Measurements from ENCODE around the gene PDCD6IP.
"Not testable (repeated sequence)": the region's sequence is repeated elsewhere in the genome, so short reads cannot be mapped to it uniquely, and the experiment has no call there.

The PDCD6IP gene

DNA sequence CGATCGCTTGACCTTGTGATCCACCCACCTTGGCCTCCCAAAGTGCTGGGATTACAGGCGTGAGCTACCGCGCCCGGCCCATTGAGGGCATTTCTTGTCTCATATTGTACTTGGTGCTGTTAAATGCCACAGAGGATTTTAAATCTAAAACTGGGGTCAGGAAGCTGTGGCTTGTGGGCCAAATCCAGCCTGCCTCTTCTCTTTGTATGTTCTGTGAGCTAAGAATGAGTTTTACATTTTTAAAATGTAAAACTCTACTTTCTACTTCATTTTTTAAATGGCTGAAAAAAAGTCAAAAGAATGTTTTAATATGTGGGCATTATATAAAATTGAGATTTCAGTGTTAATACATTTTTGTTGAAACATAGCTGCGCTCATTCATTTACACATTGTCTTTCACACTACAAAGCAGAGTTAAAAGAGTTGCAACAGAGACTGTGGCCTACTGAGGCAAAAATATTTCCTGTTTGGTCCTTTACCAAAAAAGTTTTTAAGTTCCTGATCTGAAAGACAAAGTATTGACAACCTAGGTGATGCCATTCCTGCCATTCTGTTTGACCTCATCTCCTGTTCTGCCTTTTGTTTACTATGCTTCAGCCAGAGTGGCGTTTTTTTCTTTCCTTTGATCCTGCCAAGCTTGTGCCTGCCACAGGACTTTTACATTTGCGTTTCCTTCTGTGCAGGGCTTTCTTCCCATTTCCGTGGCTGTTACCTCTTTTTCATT is 50.4 kb downstream of the PDCD6IP start:
- no peak for DNase-seq (ENCODE audit: low read depth in 2 of 2)

DNA sequence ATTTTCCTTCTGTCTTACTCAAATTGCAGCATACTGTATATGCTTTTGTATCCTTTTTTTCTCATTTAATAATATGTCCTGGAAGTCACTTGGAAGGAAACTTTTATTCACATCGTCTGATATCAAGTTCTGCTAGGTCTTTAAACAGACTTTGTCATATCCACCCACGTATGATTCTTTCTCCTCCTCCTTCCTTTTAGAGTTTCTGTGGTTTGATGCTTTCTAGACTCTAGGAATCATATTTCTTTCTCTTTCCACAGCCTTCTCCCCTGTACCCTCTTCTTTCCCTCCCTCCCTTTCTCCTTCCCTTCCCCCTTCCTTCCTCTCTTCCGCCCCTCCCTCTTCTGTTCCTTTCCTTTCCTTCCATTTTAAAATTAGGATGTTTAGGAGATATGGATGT is 52.2 kb downstream of the PDCD6IP start:
- DNase-seq (ENCODE audit: low read depth in 2 of 2): not testable (repeated sequence)

DNA sequence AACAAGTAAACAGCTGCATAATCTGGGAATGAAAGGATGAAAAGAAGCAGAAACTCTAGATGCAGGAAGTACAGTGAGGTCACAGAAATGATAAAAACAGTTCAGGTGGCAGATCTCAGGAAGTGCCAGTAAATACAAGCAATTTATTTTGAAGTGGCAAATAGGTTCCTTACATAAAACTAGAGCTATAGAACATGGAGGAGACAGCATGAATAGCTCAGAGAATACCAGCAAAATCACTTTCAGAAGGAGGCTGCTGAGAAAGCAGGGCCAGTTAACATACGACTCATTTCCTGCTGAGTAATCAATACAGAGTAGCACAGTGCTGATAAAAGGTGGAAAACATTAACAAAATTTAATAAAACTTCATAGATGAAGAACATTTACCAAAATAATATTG is 57.0 kb downstream of the PDCD6IP start:
- DNase-seq (ENCODE audit: low read depth in 2 of 2): not testable (repeated sequence)

DNA sequence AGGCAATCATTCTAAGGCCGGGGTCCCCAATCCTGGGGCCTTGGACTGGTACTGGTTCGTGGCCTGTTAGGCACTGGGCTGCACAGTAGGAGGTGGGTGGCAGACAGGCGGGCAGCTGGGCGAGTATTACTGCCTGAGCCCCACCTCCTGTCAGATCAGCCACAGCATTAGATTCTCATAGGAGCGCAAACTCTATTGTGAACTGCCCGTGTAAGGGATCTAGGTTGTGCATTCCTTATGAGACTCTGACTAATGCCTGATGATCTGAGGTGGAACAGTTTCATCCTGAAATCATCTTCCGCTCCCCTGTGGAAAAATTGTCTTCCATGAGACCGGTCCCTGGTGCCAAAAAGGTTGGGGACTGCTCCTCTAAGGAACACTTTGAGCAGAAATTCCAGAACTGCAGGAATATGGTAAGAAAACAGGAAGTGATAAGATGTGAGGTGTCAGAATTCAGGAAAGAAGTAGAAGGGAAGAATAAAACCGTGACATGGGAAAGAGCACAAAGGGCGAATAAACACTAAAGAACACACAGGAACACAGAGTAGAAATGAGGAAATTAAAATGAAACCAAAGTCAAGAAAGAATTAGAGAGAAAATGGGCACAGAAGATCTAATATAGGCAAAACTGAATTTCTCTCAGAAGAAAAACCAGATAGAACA is 57.6 kb downstream of the PDCD6IP start:
- DNase-seq (ENCODE audit: low read depth in 2 of 2): no peak

DNA sequence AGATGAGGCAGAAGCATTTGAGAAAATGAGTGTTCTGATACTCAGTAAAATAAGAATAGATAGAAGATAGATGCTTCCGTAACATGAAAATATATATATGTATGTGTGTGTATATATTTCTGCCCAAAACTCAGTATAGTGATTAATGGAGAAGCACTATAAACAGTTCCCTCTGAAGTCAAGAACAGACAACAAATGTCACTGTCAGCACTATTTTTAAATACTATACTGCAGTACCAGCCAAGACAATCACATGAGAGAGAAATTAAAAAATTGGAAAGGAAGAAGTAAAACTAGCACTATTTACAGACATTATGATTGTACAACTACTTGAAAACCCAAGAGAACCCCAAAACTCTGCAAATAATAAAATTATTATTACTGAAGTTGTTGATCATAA is 59.3 kb downstream of the PDCD6IP start:
- DNase-seq (ENCODE audit: low read depth in 2 of 2): not testable (repeated sequence)

DNA sequence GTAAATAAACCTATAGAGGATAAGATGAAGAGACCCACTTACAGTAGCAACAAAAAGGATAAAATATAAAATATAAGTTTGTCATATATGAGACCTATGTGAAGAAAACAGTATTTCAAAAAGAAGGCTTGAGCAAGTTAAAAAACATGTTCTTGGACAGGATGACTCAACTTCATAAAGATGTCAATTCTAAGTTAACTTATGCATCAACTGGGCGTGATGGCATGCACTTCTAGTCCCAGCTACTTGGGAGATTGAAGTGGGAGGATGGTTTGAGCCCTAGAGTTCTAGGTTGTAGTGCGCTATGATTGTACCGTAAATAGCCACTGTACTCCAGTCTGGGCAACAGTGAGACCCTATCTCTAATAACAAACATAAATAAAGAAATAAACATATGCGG is 59.7 kb downstream of the PDCD6IP start:
- no peak for DNase-seq (ENCODE audit: low read depth in 2 of 2)

DNA sequence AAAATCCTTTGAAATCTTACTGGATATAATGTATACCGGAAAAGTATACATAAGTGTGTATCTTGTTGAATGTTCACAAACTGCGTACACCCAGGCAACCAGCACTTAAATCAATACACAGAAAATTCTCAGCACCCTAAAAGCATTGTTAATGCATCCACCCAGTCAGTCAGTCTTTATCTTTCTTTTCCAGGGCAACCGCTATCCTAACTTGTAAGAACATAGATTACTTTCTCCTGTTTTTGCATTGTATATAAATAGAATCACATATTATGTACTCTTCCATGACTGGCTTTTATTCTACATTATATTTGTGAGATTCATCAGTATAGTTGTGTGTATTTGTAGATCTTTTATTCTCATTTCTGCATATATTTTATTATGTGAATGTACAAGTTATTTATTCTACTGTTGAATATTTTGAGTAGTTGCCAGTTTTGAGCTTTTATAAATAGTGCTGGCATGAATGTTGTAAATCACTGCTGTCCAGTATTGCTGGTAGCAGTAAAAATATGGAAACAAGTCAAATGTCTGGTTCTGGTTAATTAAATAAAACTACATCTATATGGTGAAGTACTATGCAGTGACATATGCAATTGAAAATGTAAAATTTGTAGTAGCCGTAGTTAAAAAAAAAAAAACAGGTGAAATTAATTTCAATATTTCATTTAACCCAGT is 62.1 kb downstream of the PDCD6IP start:
- DNase-seq (ENCODE audit: low read depth in 2 of 2): no peak

DNA sequence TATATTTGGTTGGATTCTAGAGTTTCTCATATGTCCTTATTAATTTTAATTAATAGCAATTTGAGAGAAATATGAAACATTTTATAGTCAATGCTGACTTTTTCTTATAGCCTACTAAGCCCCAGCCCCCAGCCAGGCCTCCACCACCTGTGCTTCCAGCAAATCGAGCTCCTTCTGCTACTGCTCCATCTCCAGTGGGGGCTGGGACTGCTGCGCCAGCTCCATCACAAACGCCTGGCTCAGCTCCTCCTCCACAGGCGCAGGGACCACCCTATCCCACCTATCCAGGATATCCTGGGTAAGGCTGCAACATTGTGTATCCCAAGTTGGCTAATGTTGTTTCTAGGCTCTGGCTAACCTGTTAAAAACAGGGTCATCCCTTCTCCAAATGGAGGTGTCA is 66.7 kb downstream of the PDCD6IP start:
- no peak for DNase-seq (ENCODE audit: low read depth in 2 of 2)

DNA sequence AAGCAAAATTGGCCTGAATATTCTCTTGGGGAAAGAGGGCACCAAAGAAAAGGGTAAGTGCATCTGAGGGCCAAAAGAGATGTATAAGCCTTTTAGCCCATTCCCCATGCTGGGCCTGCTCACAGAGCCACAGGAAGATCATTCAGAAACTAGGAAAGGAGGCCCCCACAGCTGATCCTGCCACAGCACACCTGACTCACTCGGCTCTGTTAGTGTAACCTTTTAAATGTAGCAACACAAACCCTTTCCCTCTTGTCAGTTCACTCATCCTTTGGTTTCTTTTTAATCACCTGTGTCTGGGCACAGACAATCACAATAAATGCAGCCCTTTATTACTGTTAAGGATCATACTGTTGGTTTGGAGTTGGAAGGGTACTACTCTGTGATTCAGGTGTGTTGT is 69.9 kb downstream of the PDCD6IP start:
- DNase-seq (ENCODE audit: low read depth in 2 of 2): no peak

DNA sequence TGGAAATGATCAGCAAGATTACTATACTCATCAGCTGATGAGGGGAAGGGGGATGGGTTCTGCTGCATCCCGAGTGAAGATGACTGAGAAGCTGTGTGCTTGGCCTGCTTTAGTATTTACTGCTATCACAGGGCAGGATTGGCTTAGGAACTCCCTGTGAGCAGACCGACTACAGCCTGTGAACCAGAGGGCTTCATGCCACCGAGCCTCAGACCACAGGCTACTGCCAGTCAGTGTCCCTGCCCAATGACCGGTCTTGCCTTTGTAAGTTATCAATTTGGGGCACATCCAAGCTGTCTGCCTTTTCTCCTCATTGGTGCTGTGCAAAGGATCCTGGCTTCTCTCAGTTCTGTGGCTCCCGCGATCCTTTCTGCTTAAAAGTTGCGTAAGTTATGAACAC is 71.5 kb downstream of the PDCD6IP start:
- no peak for DNase-seq (ENCODE audit: low read depth in 2 of 2)

DNA sequence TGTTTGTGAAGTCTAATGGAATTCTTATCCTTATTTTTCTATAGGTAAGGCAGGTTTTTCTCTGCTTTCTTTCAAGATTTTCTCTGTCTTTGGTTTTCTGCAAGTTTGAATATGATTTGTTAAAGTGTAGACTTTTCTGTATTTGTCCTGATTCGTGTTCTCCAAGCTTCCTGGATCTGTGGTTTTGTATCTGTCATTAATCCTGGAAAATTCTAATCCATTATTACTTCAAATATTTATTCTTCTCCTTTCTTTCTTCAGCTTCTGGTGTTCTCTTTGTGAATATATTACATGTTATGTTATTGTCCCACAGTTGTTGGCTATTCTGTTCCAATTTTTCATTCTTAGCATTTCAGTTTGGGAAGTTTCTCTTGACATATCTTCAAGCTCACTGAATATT is 76.4 kb downstream of the PDCD6IP start:
- no peak for DNase-seq (ENCODE audit: low read depth in 2 of 2)

DNA sequence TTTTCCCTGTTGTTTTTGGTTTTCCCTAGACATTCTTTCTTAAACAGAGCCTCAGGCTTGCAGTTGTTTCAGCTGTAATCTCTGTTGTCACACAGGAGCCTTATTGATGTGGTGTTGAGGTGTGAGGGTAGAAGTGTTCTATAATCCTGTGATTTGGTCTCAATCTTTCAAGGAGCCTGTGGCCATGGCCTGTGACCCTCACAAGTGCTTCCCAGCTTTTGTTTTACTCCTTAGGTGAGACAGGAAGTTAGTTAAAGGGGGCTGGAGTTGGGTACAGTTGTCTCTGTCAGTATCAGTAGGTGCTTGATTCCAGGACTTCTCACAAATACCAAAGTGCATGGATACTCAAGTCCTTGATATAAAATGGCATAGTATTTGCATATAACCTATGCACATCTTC is 77.2 kb downstream of the PDCD6IP start:
- no peak for DNase-seq (ENCODE audit: low read depth in 2 of 2)

DNA sequence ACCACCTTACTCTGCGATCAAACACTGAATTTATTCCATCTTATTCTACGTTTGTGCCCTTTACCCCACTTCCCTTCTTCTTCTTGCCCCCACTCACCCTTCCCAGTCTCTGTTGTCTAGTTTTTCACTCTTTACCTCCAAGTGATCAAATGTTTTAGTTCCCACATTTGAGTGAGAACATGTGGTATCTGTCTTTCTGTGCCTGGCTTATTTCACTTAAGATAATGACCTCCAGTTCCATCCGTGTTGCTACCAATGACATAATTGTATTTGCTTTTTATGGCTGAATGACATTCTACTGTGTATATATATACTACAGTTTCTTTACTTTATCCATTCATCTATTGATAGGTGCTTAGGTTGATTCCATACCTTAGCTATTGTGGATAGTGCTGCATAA is 78.8 kb downstream of the PDCD6IP start:
- DNase-seq (ENCODE audit: low read depth in 2 of 2): no peak

DNA sequence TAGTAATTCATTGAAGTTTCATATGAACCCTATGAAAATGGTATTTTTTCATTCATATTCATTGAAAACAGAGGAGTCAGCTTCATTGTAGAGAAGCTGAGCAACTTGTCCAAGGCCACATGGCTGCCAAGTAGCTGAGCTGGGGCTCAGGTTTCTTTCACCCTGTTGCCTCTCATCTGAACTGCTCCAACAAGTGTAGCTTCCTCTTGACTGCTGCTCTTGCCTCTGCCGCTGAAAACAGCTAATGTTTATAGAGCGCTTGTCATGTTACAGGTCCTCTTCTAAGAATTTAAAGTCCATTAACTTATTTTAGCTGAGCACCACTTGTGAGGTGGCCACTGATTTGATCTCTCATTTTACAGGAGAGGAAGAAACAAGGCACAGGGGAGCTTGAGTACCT is 81.1 kb downstream of the PDCD6IP start:
- DNase-seq (ENCODE audit: low read depth in 2 of 2): no peak

DNA sequence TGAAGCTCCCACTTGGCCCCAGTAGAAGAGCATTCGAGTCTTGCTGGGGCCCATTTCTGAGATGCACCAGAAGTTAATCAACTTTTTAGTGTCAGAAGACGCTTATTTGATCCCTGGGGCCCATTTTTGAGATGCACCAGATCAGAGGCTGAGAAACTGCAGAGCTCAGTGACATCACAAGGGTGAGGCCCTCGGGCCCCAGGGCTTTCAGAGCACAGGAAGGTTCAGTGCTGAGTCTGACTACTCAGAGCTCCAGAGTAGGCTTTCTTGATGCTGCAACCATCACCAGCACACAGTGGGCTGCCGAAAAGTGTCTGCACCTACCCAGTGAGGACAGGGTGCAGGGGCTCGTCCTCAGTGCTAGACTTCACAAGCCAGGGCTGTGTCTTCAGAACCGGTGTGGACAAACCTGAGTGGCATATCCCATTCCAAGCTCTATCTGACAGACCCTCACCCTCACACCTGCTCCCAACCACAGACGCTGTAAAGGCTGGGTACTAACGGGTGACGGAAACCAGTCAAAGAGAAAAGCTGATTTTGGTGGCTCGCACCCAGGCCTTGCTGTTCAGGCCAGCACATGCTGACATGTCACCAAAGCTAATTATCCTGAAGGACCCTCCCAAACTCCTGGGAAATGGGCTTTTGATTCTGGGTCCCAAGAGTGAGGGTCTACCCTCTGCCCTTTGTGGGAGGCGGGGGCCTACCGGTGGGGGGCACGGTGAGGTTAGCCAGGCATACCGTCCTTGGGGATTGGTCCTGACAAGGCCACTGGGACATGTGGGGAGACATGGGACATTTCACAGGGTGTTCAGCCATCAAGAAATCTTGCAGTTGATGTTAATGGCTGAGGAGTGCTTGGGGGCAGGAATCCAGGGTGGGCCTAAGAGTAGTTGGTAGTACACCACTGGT is 83.0 kb downstream of the PDCD6IP start:
- DNase-seq (ENCODE audit: low read depth in 2 of 2): no peak

DNA sequence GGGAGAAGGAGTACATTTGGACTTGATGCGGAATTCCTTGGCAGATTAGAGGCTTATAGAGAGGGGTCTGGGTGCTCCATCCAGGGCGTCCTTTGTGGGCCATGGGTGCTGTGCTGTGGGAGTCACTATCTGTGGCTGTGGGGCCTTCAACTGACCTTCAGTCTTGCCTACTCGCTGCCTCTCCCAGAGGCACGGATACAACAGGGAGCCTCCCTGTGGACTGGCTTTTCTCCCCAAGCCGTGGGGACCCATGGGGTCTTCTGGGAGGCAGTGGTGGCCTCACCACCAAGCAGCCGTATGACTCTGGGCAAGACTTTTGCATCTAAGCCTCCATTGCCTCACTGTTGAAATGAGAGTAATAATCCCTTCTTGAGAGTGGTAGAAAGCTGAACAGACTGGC is 83.9 kb downstream of the PDCD6IP start:
- DNase-seq (ENCODE audit: low read depth in 2 of 2): no peak

DNA sequence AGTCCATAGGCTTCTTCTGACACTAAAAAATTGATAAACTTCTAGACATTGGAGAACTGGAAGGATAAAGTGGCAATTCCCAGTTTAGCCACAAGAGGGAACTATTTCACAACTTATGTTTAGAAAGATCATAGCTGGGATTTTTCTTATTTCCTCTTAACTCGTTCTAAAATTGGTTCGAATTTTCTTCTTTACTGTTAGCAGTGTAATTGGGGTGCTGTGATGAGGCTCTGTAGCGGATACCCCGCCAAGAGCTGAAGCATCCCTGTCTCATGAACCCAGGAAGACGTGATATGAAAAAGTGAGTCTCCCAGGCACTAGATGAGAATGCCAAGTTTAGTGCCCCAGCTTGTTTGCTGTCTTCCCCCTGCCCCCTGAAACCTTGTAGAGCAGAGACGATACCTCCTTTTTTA is 85.1 kb downstream of the PDCD6IP start:
- DNase-seq (ENCODE audit: low read depth in 2 of 2): no peak

DNA sequence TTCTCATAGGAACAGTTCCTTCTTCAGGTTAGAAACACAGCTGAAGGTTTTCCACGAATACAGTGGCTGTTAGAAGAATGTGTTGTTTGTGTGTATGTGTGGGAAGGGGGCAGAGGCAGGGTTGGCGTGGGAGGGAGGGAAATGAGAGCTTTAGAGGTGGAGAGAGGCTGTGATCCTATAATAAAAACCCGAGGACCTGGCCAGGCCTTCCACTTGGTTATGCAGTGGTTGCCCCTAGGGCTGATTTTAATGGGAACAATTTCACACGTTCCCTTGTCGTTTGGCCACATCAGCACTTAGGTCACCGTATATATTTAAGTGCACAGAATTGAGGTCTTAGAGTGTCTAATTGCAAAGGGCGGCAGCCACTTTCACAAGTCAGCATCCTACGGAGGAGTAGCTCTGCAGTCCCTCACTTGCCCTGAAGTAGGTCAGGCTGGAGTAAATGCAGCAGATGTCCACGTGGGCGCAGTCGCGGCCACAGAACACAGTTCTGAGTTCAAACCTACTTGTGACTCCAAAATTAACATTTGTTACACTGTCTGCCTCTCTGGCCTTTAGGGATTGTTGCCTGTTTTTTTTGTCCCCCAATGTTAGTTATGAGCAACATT is 85.6 kb downstream of the PDCD6IP start:
- no peak for DNase-seq (ENCODE audit: low read depth in 2 of 2)

DNA sequence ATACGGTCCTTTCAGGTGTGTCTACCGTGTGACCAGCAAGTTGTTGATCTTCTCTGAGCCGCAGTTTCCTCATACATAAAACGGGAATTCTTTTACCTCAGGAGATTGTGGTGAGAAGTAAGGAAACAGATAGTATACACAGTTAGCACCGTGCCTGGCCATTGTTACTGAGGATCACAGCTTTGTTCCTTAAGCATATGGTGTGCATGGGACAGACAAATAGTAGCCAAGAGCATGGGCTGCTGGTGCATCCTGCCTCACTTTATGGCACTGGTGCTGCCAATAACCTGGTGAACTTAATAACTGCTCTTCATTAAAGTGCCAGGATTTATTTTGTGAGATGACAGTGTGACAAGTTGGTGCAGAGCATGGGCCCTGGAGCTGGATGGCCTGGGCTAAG is 86.3 kb downstream of the PDCD6IP start:
- no peak for DNase-seq (ENCODE audit: low read depth in 2 of 2)

DNA sequence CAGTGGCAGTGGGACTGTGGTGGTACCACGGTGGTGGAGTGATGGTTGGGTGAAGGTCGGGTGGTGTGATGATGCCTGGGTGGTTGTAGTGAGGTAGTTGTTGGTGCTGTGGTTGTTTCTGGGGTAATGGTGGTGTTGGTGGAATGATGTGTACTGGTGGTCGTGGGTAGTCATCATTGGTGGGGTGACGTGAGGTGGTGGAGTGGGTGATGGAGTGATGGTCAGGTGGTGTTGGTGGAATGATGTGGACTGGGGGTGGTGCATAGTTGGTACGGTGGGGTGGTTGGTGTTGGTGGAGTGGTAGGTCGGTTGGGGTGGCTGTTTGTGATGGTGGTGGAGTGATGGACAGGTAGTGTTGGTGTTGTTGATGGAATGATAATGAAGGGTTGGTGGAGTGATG is 87.1 kb downstream of the PDCD6IP start:
- DNase-seq (ENCODE audit: low read depth in 2 of 2): no peak

DNA sequence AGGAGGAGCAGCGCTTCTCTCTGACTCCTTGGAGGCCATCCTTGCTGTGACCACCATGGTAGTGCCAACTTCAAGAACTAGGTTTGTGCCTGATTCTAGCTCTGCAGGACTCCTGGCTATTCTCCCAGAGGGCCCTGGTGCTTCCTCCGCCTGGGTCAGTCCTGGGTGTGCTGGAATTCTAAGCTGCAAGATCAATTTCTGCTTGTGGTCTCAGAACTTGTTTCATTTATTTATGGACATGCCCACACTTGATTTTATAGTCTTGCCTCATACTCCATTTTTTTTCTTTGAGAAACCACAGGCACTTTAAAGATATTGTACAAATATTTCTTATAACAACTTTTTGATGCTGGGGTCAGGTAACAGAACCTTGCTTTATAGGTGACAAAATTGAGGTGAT is 87.6 kb downstream of the PDCD6IP start:
- DNase-seq (ENCODE audit: low read depth in 2 of 2): no peak

DNA sequence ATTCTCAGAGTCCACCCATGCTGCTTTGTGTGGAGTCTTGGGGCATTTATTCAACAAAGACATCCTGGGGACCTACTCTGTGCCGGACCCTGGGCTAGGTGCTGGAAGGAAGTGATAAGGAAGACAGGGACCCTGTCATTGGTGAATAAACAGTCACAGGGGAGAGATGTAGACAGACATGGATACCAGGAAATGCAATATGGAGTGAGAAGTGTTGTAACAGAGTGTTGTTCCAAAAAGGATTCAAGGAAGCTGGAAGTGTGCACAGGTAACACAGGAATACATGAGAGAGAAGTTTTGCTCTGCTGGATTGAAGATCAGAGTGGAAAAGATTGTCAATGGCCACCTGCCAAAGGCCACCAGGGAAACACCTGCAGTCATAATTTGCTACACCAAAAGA is 89.0 kb downstream of the PDCD6IP start:
- DNase-seq (ENCODE audit: low read depth in 2 of 2): no peak
